Stomach (tissue), 4 donors: ENCODE results near the gene PAK5.

Source experiments
- EP300 ChIP-seq: sonication (generic); formaldehyde crosslinking; IDR thresholded peaks from one replicate; pipeline ENCODE4 v1.6.1; 2017; ENCODE audit warnings: antibody characterized with exemption
- POLR2A ChIP-seq, 4 donors: fragments of 450-650 bp; IDR thresholded peaks; one replicate each; pipeline ENCODE4 v1.6.1; 2016; ENCODE audit warnings: antibody characterized with exemption in 4 of 4, control low read depth in 2 of 4, mild to moderate bottlenecking in 1 of 4, moderate library complexity in 1 of 4
- POLR2AphosphoS5 ChIP-seq, 3 donors: sonication (generic); formaldehyde crosslinking; IDR thresholded peaks; one replicate each; pipeline ENCODE4 v1.6.1; 2016; ENCODE audit warnings: antibody characterized with exemption in 3 of 3
- TF ChIP-seq, protein P1 (sequence below), 7 experiments: fragments of 450-650 bp in 4 of 7; fragments of 200-600 bp in 3 of 7; sonication (generic) in 3 of 7; IDR thresholded peaks; one replicate each; pipeline ENCODE4 v1.5.1; 2016 to 2019; ENCODE audit warnings: antibody characterized with exemption in 7 of 7, control low read depth in 2 of 7, mild to moderate bottlenecking in 1 of 7

DNA sequence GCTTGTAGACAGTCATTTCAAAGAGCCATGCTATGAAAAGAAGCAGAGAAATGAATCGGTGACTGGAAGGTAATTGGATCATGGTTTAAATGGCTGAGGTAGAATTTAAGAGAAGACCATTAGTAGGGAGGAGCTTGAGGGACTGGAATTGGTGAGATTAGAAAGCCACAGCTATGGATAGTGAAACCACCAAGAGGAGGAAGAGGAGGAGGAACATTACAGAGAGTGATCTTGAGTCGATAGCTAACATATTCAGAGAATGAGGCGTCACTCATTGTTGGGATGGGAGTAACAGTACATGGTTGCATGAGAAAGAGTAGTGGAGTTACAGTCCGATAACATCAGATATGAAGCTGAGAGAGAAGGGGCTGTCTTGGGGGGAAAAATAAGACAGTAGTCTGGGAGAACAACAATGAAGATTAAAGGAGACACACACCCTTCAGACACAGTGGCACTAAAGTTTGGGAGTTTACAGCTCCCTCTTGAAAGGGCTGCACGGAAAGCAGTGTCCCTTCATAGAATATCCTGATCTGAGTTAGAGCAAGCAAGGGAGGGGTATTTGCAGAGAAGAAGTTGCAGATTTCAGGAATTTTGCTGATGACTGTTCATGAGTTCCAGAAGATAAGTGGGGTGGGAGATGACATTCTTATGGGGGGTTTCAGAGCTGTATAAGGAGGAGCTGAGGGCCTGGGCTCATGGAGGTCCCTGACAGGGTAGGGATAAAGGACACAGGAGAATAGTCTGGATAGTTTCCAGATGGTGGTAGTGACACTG, 339.6 kb downstream of the PAK5 start:
- TF ChIP-seq EP300 (no peak), POLR2AphosphoS5 (IDR thresholded peaks at IDR 0.05) (no peak), POLR2A (IDR thresholded peaks at IDR 0.05) (no peak)
- TF ChIP-seq, protein P1, sequence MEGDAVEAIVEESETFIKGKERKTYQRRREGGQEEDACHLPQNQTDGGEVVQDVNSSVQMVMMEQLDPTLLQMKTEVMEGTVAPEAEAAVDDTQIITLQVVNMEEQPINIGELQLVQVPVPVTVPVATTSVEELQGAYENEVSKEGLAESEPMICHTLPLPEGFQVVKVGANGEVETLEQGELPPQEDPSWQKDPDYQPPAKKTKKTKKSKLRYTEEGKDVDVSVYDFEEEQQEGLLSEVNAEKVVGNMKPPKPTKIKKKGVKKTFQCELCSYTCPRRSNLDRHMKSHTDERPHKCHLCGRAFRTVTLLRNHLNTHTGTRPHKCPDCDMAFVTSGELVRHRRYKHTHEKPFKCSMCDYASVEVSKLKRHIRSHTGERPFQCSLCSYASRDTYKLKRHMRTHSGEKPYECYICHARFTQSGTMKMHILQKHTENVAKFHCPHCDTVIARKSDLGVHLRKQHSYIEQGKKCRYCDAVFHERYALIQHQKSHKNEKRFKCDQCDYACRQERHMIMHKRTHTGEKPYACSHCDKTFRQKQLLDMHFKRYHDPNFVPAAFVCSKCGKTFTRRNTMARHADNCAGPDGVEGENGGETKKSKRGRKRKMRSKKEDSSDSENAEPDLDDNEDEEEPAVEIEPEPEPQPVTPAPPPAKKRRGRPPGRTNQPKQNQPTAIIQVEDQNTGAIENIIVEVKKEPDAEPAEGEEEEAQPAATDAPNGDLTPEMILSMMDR (IDR thresholded peaks at IDR 0.05): no peak
